ENCODE measurements around the gene OVOL2. TPM values are rescaled to one million over a fixed set of nuclear protein-coding genes. Genes with fewer than 3 reads are reported as not detected.
"Not testable (repeated sequence)": the region's sequence is repeated elsewhere in the genome, so short reads cannot be mapped to it uniquely, and the experiment has no call there.

OVOL2 gene
- not detected in 2 replicates for total RNA-seq (2012; rRNA removed)

DNA sequence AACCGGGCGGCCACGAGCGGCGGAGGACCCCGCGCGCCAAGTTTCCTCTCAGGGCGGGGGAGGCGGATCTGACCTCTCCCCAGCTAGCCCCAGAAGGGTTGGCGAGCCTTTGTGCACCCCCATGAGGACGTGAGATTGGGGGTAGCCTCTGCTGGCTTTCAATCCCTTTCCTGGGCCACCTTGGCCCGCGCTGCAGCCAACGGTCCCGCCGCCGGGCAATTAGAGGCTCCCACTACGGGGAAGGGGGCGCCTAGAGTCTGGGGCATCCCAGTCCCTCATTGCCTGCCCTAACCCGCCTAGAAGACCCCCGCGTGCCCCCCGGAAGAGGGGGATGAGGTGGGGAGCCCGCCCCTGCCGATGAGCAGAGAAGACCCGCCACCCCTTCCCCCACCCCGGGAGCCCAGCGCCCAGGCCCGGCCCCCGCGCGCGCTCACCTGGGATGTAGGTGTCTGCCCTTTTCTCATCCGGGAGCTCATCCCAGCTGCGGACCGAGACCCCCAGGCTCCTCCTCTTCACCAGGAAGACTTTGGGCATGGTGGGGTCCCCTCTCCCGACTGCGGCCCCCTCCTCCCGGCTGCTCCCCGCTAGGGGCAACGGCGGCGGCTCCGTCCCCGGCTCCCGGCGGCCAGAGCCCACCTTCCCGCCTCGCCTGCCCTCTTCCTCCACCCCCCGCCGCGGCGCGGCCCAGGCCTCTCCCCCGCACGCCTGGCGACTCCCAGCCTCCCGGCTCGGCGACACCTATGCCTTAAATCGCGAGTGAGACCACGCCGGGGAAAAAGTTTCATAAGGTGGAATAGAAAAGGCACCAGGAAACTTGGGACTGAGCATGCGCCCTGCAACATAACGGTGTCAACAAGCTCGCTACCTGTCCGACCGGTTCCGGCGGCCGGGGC is at the start of gene OVOL2:
OVOL2 (minus strand) TSS at position 816 of the 893 bp plus-strand sequence; CDS start at position 534, 282 bp downstream.
- no peaks in the 10 kb centered on the region for H3K36me3 ChIP-seq (ENCODE audit: insufficient read depth, low read length)
- no peak within 1 kb of the TSS for H3K4me3 ChIP-seq (ENCODE audit: low read length)
- H3K4me2 ChIP-seq (ENCODE audit: low read length): peak within 1 kb of the TSS; percentile 68
- no peaks in the 10 kb centered on the region for H3K4me1 ChIP-seq (ENCODE audit: control insufficient read depth, insufficient read depth, low read length)
- no peak within 1 kb of the TSS for H3K9ac ChIP-seq (ENCODE audit: low read depth, low read length)
- H3K27me3 ChIP-seq (ENCODE audit: control insufficient read depth, insufficient read depth, low read length): peaks cover 84% of the 10 kb centered on the region
- H3K9me3 ChIP-seq (replicated peaks; ENCODE audit: low read length): no peaks in the 10 kb centered on the region

DNA sequence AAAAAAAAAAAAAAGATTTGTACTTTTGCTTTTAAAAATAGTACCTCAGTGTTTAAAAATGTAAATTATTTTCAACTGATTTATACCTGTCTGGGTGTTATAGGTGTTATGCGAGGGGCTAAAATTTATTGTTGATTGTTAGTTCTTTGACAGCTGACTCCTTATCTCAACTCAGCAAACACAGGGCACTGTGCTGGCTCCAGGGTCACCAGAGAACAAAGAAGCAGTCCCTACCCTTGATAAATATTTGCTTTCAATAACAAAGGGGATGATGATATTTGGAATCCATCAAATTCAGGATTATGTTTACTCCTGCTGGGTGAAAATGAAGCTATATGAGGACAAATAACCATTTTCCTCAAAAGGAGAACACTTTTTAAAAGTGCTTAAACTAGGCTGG is 45.8 kb upstream of the OVOL2 start:
- Histone ChIP-seq H3K9me3 (replicated peaks; ENCODE audit: low read length) (no peaks in the 10 kb centered on the region), H3K36me3 (ENCODE audit: insufficient read depth, low read length) (no peaks in the 10 kb centered on the region), H3K4me3 (ENCODE audit: low read length) (no peak overlapping the region), H3K4me1 (ENCODE audit: control insufficient read depth, insufficient read depth, low read length) (no peaks in the 10 kb centered on the region), H3K9ac (ENCODE audit: low read depth, low read length) (no peak overlapping the region), H3K4me2 (ENCODE audit: low read length) (no peak overlapping the region), H3K27me3 (ENCODE audit: control insufficient read depth, insufficient read depth, low read length) (peaks cover 4% of the 10 kb centered on the region)

DNA sequence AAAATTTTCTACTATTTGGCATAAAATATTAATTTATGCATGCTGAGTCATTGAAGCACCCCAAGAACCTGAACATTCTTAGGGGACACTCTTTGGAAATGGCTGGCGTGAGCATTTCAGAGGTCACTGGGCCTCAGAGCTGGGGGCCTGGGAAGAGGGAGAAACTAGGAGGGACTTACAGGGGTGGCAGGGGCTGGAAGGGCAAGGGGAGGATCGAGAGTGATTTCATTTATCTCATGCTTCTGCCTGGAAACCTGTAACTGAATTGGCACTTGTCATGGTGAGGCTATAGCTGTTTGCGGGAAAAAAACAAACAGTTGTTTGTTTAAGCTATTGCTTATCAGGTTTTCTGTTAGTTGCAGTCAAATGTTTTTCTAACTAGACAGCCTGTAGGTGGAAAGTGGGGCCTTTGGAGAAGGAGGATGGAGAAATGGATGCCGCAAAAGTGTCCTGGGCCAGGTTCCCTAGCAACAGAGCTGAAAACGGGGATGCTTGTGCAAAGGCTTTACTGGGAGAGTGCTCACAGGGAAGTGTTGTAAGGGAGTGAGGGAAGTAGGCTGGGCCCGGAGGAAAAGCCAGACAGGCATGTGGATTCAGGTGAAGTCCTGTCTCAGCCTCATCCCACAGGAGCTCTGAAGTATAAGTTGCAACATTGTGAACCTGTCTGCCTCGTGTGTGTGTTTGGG is 43.6 kb upstream of the OVOL2 start:
- Histone ChIP-seq H3K4me1 (ENCODE audit: control insufficient read depth, insufficient read depth, low read length) (no peaks in the 10 kb centered on the region), H3K4me2 (ENCODE audit: low read length) (no peak overlapping the region), H3K9ac (ENCODE audit: low read depth, low read length) (no peak overlapping the region), H3K36me3 (ENCODE audit: insufficient read depth, low read length) (no peaks in the 10 kb centered on the region), H3K9me3 (replicated peaks; ENCODE audit: low read length) (no peaks in the 10 kb centered on the region), H3K27me3 (ENCODE audit: control insufficient read depth, insufficient read depth, low read length) (peaks cover 4% of the 10 kb centered on the region), H3K4me3 (ENCODE audit: low read length) (no peak overlapping the region)

DNA sequence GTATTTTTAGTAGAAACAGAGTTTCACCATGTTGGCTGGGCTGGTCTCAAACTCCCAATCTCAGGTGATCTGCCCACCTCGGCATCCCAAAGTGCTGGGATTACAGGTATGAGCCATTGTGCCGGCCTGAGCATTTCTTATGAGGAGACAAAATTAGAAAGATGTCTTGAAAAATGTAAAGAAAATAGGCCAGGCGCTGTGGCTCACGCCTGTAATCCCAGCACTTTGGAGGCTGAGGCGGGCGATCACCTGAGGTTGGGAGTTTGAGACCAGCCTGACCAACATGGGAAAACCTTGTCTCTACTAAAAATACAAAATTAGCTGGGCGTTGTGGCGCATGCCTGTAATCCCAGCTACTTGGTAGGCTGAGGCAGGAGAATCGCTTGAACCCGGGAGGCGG is 42.9 kb upstream of the OVOL2 start:
- H3K27me3 ChIP-seq (ENCODE audit: control insufficient read depth, insufficient read depth, low read length); H3K4me3 ChIP-seq (ENCODE audit: low read length); H3K4me2 ChIP-seq (ENCODE audit: low read length); H3K4me1 ChIP-seq (ENCODE audit: control insufficient read depth, insufficient read depth, low read length); H3K36me3 ChIP-seq (ENCODE audit: insufficient read depth, low read length); H3K9me3 ChIP-seq (replicated peaks; ENCODE audit: low read length); H3K9ac ChIP-seq (ENCODE audit: low read depth, low read length): not testable (repeated sequence)

DNA sequence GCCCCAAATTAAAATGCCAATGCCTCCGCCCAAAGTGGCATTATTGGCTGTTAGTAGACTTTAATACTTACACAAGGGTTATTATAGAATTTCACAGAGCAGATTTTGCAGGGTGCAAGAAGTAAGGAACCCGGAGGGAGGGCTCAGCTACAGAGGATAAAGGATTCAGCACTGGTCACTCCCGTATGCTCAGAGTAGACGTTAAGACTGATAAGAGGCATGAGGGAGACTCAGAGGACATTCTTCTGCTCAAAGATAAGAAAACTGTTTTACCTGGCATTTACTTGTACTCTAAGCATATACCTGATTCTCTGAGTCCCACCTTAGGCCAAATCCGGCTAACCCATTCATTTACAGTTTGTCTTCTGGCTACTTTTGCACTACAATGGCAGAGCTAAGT is 36.5 kb upstream of the OVOL2 start:
- no peaks in the 10 kb centered on the region for H3K4me1 ChIP-seq (ENCODE audit: control insufficient read depth, insufficient read depth, low read length)
- no peaks in the 10 kb centered on the region for H3K36me3 ChIP-seq (ENCODE audit: insufficient read depth, low read length)
- no peak overlapping the region for H3K4me3 ChIP-seq (ENCODE audit: low read length)
- H3K9me3 ChIP-seq (replicated peaks; ENCODE audit: low read length): no peaks in the 10 kb centered on the region
- H3K9ac ChIP-seq (ENCODE audit: low read depth, low read length): no peak overlapping the region
- H3K27me3 ChIP-seq (ENCODE audit: control insufficient read depth, insufficient read depth, low read length): no peaks in the 10 kb centered on the region
- no peak overlapping the region for H3K4me2 ChIP-seq (ENCODE audit: low read length)

DNA sequence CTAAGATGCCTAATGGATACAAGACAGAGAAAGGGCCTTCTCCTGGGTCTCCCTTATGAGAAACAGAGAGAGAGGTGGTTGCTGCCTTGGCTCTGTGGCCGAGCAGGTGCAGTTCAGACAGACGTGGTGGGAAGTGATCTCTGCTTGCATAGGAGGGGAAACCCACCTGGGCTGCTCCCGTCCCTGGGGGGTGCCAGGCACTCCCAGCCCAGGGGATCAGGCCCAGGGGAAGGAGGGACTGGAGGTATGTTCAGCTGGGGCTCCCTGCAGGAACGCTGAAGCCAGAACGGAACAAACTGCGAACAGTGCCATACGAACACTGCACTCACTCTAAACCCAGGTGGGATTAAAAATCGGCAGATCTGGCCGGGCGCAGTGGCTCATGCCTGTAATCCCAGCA is 35.7 kb upstream of the OVOL2 start:
- Histone ChIP-seq H3K9me3 (replicated peaks; ENCODE audit: low read length) (no peaks in the 10 kb centered on the region), H3K27me3 (ENCODE audit: control insufficient read depth, insufficient read depth, low read length) (no peaks in the 10 kb centered on the region), H3K4me1 (ENCODE audit: control insufficient read depth, insufficient read depth, low read length) (no peaks in the 10 kb centered on the region), H3K4me3 (ENCODE audit: low read length) (no peak overlapping the region), H3K9ac (ENCODE audit: low read depth, low read length) (no peak overlapping the region), H3K4me2 (ENCODE audit: low read length) (no peak overlapping the region), H3K36me3 (ENCODE audit: insufficient read depth, low read length) (no peaks in the 10 kb centered on the region)

DNA sequence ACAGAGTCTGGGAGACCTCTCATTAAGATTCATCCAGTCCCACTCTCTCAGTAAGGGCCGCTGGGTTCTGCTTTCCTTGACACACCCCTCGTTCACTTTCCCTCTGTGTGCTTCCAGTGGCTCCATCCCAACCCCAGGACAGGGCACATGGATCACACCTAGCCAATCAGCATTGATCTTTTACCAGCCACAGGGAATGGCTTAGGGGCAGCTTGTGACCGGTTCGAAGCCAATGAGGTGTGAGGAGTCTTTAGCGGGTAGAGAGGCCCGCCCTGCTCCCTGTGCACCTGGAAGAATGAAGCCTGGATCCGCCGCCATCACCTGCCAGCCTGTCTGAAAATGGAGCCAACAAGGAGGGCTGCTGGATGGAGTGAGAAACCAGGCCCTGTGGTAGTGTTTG is 35.2 kb upstream of the OVOL2 start:
- no peak overlapping the region for H3K9ac ChIP-seq (ENCODE audit: low read depth, low read length)
- H3K27me3 ChIP-seq (ENCODE audit: control insufficient read depth, insufficient read depth, low read length): no peaks in the 10 kb centered on the region
- H3K4me2 ChIP-seq (ENCODE audit: low read length): no peak overlapping the region
- no peaks in the 10 kb centered on the region for H3K9me3 ChIP-seq (replicated peaks; ENCODE audit: low read length)
- no peaks in the 10 kb centered on the region for H3K36me3 ChIP-seq (ENCODE audit: insufficient read depth, low read length)
- H3K4me3 ChIP-seq (ENCODE audit: low read length): no peak overlapping the region
- H3K4me1 ChIP-seq (ENCODE audit: control insufficient read depth, insufficient read depth, low read length): no peaks in the 10 kb centered on the region

DNA sequence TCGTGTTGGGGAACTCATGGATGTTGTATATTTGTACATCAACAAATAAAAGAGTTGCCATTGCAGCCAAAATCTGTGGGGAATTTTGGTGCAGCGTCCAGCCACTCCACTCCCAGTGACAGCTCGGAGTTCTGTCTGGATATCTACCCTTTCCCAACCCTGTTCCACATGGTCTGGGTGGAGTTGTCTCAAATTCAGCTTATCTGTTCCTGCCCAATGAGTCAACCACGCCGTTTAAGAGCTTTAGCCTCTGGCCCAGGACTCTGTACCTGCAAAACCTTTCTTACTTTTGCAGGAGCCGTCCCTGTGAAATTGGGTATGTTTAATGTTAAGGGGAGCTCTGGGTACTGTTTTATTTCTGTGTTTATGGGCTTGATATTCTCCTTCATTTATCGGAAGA is 33.9 kb upstream of the OVOL2 start:
- Histone ChIP-seq H3K27me3 (ENCODE audit: control insufficient read depth, insufficient read depth, low read length) (no peaks in the 10 kb centered on the region), H3K4me1 (ENCODE audit: control insufficient read depth, insufficient read depth, low read length) (no peaks in the 10 kb centered on the region), H3K4me3 (ENCODE audit: low read length) (no peak overlapping the region), H3K9ac (ENCODE audit: low read depth, low read length) (no peak overlapping the region), H3K9me3 (replicated peaks; ENCODE audit: low read length) (no peaks in the 10 kb centered on the region), H3K4me2 (ENCODE audit: low read length) (no peak overlapping the region), H3K36me3 (ENCODE audit: insufficient read depth, low read length) (no peaks in the 10 kb centered on the region)

DNA sequence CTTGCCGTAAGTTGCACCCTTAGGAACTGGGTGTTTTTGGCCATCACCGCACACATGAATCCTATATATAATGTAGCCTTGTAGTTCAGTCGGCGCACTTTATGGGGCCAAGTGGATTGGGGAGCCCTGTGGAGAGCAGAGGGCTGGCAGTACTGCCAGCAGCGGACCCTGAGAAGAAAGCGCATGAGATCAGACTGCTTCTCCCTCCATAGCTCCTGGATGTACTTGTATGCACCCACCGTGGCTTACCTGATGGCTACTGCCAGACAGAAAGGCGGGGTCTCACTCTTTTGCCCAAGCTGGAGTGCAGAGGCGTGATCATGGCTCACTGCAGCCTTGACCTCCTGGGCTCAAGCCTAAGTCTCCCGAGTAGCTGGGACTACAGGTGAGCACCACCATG is 32.8 kb upstream of the OVOL2 start:
- Histone ChIP-seq H3K36me3 (ENCODE audit: insufficient read depth, low read length) (no peaks in the 10 kb centered on the region), H3K9me3 (replicated peaks; ENCODE audit: low read length) (no peaks in the 10 kb centered on the region), H3K4me3 (ENCODE audit: low read length) (no peak overlapping the region), H3K4me2 (ENCODE audit: low read length) (no peak overlapping the region), H3K27me3 (ENCODE audit: control insufficient read depth, insufficient read depth, low read length) (no peaks in the 10 kb centered on the region), H3K4me1 (ENCODE audit: control insufficient read depth, insufficient read depth, low read length) (no peaks in the 10 kb centered on the region), H3K9ac (ENCODE audit: low read depth, low read length) (no peak overlapping the region)

DNA sequence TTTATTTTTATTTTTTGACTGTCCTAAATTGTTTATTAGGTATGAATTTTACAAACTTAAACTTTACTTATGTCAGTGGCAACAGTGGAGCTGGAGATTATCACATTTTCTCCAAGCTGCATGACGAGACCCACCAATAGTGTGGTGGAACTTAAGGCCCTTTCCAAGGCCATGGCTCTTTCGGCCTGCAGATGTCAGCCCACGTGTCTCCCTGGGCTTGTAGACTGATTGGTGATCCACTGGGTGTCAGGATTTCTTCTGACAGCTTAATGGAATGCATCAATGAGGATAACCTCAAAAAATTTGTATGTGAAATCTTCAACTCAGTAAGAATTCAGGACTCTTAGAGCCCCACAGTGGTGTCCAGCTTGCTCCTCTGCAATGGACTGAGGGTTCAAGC is 32.3 kb upstream of the OVOL2 start:
- H3K4me3 ChIP-seq (ENCODE audit: low read length): no peak overlapping the region
- H3K4me1 ChIP-seq (ENCODE audit: control insufficient read depth, insufficient read depth, low read length): no peaks in the 10 kb centered on the region
- no peak overlapping the region for H3K4me2 ChIP-seq (ENCODE audit: low read length)
- no peaks in the 10 kb centered on the region for H3K27me3 ChIP-seq (ENCODE audit: control insufficient read depth, insufficient read depth, low read length)
- no peak overlapping the region for H3K9ac ChIP-seq (ENCODE audit: low read depth, low read length)
- H3K9me3 ChIP-seq (replicated peaks; ENCODE audit: low read length): no peaks in the 10 kb centered on the region
- no peaks in the 10 kb centered on the region for H3K36me3 ChIP-seq (ENCODE audit: insufficient read depth, low read length)

DNA sequence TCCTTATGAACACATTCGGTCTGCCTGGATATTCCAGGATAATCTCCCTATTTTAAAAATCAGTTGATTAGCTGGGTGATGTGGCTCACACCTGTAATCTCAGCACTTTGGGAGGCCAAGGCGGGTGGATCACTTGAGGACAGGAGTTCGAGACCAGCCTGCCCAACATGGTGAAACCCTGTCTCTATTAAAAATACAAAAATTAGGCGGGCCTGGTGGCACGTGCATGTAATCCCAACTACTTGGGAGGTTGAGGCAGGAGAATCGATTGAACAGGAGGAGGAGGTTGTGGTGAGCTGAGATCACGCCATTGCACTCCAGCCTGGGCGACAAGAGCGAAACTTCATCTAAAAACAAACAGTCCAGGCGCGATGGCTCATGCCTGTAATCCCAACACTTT is 31.1 kb upstream of the OVOL2 start:
- not testable (repeated sequence) for H3K9me3 ChIP-seq (replicated peaks; ENCODE audit: low read length); H3K4me3 ChIP-seq (ENCODE audit: low read length); H3K4me1 ChIP-seq (ENCODE audit: control insufficient read depth, insufficient read depth, low read length); H3K36me3 ChIP-seq (ENCODE audit: insufficient read depth, low read length); H3K4me2 ChIP-seq (ENCODE audit: low read length); H3K27me3 ChIP-seq (ENCODE audit: control insufficient read depth, insufficient read depth, low read length); H3K9ac ChIP-seq (ENCODE audit: low read depth, low read length)

DNA sequence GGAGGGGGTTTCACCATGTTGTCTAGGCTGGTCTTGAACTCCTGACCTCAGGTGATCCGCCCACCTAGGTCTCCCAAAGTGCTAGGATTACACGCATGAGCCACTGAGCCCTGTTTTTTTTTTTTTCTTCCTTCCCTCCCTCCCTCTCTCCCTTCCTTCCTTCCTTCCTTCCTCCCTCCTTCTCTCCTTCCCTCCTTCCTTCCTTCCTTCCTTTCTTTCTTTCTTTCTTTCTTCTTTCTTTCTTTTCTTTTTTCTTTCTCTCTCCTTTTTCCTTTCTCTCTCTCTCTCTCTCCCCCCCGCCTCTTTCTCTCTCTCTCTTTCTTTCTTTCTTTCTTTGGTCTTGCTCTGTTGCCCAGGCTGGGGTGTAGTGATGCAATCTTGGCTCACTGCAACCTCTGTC is 30.6 kb upstream of the OVOL2 start:
- not testable (repeated sequence) for H3K9me3 ChIP-seq (replicated peaks; ENCODE audit: low read length); H3K4me2 ChIP-seq (ENCODE audit: low read length); H3K36me3 ChIP-seq (ENCODE audit: insufficient read depth, low read length); H3K4me3 ChIP-seq (ENCODE audit: low read length); H3K4me1 ChIP-seq (ENCODE audit: control insufficient read depth, insufficient read depth, low read length); H3K27me3 ChIP-seq (ENCODE audit: control insufficient read depth, insufficient read depth, low read length); H3K9ac ChIP-seq (ENCODE audit: low read depth, low read length)

All from skeletal muscle satellite cell (primary cell).